Peyer's patch (tissue), 4 donors: ENCODE results near the gene HS2ST1. TPM values are rescaled to one million over a fixed set of nuclear protein-coding genes. Genes with fewer than 3 reads are reported as not detected.

Experiments used
- DNase-seq, 3 donors: peaks; one replicate each; pipeline ENCODE4 v3.0.0-alpha.2; 2017 to 2019
- H3K27ac ChIP-seq, 4 donors: fragments of 200-600 bp; sonication (generic); one replicate each; pipeline ENCODE4 v1.5.1; 2016 to 2019
- H3K27me3 ChIP-seq, 2 donors: fragments of 200-600 bp; sonication (generic); one replicate each; pipeline ENCODE4 v1.5.1; 2019
- H3K36me3 ChIP-seq, 3 donors: fragments of 200-600 bp; sonication (generic); one replicate each; pipeline ENCODE4 v1.5.1; 2016 to 2019
- H3K4me1 ChIP-seq, 4 donors: fragments of 200-600 bp; sonication (generic); one replicate each; pipeline ENCODE4 v1.5.1; 2016 to 2019
- H3K4me3 ChIP-seq, 4 donors: fragments of 200-600 bp; sonication (generic); 1 replicate in 3 of 4; 2 replicates in 1 of 4; pipeline ENCODE4 v1.5.1; 2016 to 2019; ENCODE audit warnings: mild to moderate bottlenecking in 1 of 4
- H3K9me3 ChIP-seq, 4 donors: fragments of 200-600 bp; sonication (generic); one replicate each; pipeline ENCODE4 v1.5.1; 2016 to 2019; ENCODE audit warnings: mild to moderate bottlenecking in 1 of 4
- CTCF ChIP-seq, 6 experiments: fragments of 450-650 bp in 4 of 6; fragments of 200-600 bp in 2 of 6; sonication (generic) in 1 of 6; IDR thresholded peaks; one replicate each; pipeline ENCODE4 v1.5.1; 2017 to 2019; ENCODE audit warnings: antibody characterized with exemption in 6 of 6, mild to moderate bottlenecking in 3 of 6, moderate library complexity in 1 of 6
- POLR2A ChIP-seq, 2 donors: fragments of 450-650 bp; IDR thresholded peaks; one replicate each; pipeline ENCODE4 v1.5.1; 2017; ENCODE audit warnings: antibody characterized with exemption in 2 of 2, mild to moderate bottlenecking in 2 of 2, moderate library complexity in 2 of 2
- total RNA-seq, 4 donors: library from RNA; depleted of rRNA; stranded (reverse); fragments of >200 nt; gene quantifications; one replicate each; pipeline ENCODE4 v1.1.0, GENCODE V29; 2016

The HS2ST1 gene
- total RNA-seq, 4 donors from 2014 or later: 9.1 to 14.9 (median 10.3) TPM

GRCh38 chr1:87106867-87107266, 192.4 kb downstream of the HS2ST1 start:
- Histone ChIP-seq H3K27ac (no peak overlapping the region), H3K36me3 (no peaks in the 10 kb centered on the region), H3K9me3 (no peaks in the 10 kb centered on the region), H3K4me3 (no peak overlapping the region), H3K27me3 (no peaks in the 10 kb centered on the region), H3K4me1 (no peaks in the 10 kb centered on the region)
- DNase-seq: no peak
- TF ChIP-seq POLR2A (IDR thresholded peaks at IDR 0.05): no peak
- no peak for TF ChIP-seq CTCF (IDR thresholded peaks at IDR 0.05)

GRCh38 chr1:87108228-87108627, 193.8 kb downstream of the HS2ST1 start:
- H3K4me1 ChIP-seq: no peaks in the 10 kb centered on the region
- no peaks in the 10 kb centered on the region for H3K9me3 ChIP-seq
- no peak for DNase-seq
- TF ChIP-seq CTCF (IDR thresholded peaks at IDR 0.05): no peak
- TF ChIP-seq POLR2A (IDR thresholded peaks at IDR 0.05): no peak
- H3K27ac ChIP-seq: no peak overlapping the region
- no peaks in the 10 kb centered on the region for H3K27me3 ChIP-seq
- H3K36me3 ChIP-seq: no peaks in the 10 kb centered on the region
- H3K4me3 ChIP-seq: no peak overlapping the region

- Histone ChIP-seq H3K9me3 (no peaks in the 10 kb centered on the region), H3K36me3 (no peaks in the 10 kb centered on the region), H3K27ac (no peak overlapping the region), H3K27me3 (no peaks in the 10 kb centered on the region), H3K4me1 (no peaks in the 10 kb centered on the region), H3K4me3 (no peak overlapping the region)
- TF ChIP-seq CTCF (IDR thresholded peaks at IDR 0.05) (no peak), POLR2A (IDR thresholded peaks at IDR 0.05) (no peak)
- no peak for DNase-seq
These were observed 194.5 kb downstream of the HS2ST1 start for GRCh38 chr1:87108814-87109411.

- Histone ChIP-seq H3K4me3 (no peak overlapping the region), H3K4me1 (no peaks in the 10 kb centered on the region), H3K27ac (no peak overlapping the region), H3K9me3 (no peaks in the 10 kb centered on the region), H3K27me3 (no peaks in the 10 kb centered on the region), H3K36me3 (no peaks in the 10 kb centered on the region)
- TF ChIP-seq CTCF (IDR thresholded peaks at IDR 0.05) (no peak), POLR2A (IDR thresholded peaks at IDR 0.05) (no peak)
- DNase-seq: no peak
These were observed 197.4 kb downstream of the HS2ST1 start for GRCh38 chr1:87111659-87112371.

GRCh38 chr1:87113313-87113712, 198.9 kb downstream of the HS2ST1 start:
- Histone ChIP-seq H3K27me3 (no peaks in the 10 kb centered on the region), H3K36me3 (no peaks in the 10 kb centered on the region), H3K4me1 (no peaks in the 10 kb centered on the region), H3K4me3 (no peak overlapping the region), H3K9me3 (no peaks in the 10 kb centered on the region), H3K27ac (no peak overlapping the region)
- DNase-seq: no peak
- TF ChIP-seq POLR2A (IDR thresholded peaks at IDR 0.05) (no peak), CTCF (IDR thresholded peaks at IDR 0.05) (no peak)
